ENCODE data around the gene CUL7. TPM values are rescaled to one million over a fixed set of nuclear protein-coding genes. Genes with fewer than 3 reads are reported as not detected.

Gene CUL7
- total RNA-seq, 1 experiment from 2014 or later: 34.1 TPM

DNA sequence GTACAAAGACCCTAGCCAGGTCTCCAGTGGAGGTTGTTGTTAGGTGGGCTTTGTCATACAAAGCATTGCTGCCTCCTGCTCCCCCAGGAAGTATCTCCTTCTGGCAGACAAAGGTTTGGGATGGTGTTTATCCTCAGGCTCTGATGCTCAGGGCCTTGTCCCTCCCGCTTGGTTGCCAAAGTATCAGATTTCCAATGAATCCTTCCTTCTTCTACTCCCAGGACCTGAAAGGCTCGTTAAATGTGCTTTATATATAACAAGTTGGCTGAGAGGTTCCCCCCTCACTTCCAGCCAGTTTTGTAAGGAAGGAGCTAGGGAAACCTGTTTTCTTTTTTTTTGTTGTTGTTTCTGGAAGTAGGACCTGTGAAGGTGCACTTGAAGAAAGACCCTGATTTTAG is 36.9 kb upstream of the CUL7 start:
- ChIA-PET CTCF (no interaction called here), RAD21 (ENCODE audit: low non-redundant PET in 1 of 2, low total read pairs in 2 of 2, uncharacterized antibody in 2 of 2, unreplicated experiment in 2 of 2) (no interaction called here), POLR2A (interaction anchor here (2.5 kb wide), 1 partner anchor 14 kb away, joined by 8 read pairs; the partner anchor contains the start of gene PTK7)
- Histone ChIP-seq H3K4me1 (ENCODE audit: control insufficient read depth in 1 of 2, insufficient read depth in 2 of 2, low read length in 2 of 2) (peaks cover 27 to 75% of the 10 kb centered on the region in 2 experiments), H3K9me3 (ENCODE audit: control insufficient read depth in 1 of 2, insufficient read depth in 1 of 2, low read depth in 1 of 2, low read length in 2 of 2) (no peaks in the 10 kb centered on the region), H3K9ac (ENCODE audit: low read length) (no peak overlapping the region), H3K4me3 (replicated peaks in 1 of 2; ENCODE audit: low read depth in 1 of 2, low read length in 2 of 2) (no peak overlapping the region), H3K4me2 (ENCODE audit: low read length) (peak overlapping the region; percentile 13), H3K79me2 (ENCODE audit: insufficient read depth, low read length) (peaks cover 86% of the 10 kb centered on the region), H4K20me1 (ENCODE audit: insufficient read depth) (no peaks in the 10 kb centered on the region; the same call in 1 of the 2 replicates), H3K27me3 (ENCODE audit: insufficient read depth, low read length) (no peaks in the 10 kb centered on the region), H2AFZ (ENCODE audit: low read depth, low read length, poor library complexity, severe bottlenecking) (no peak overlapping the region), H3K36me3 (ENCODE audit: control insufficient read depth in 1 of 2, insufficient read depth in 2 of 2, low read length in 2 of 2) (no peaks in the 10 kb centered on the region), H3K27ac (ENCODE audit: low read depth, low read length) (peak overlapping the region; percentile 56), H3K9me2 (ENCODE audit: insufficient read depth) (no peaks in the 10 kb centered on the region)
- intact Hi-C loops (cut with micrococcal nuclease): no loop called here
- TF ChIP-seq ATF3 (IDR thresholded peaks at IDR 0.05): no peak
- no peak for TF ChIP-seq POLR2A (IDR thresholded peaks at IDR 0.05; ENCODE audit: borderline replicate concordance, extremely low read depth, insufficient read depth, insufficient read length)
- no peak for TF ChIP-seq ELF1 (IDR thresholded peaks at IDR 0.05; ENCODE audit: borderline replicate concordance, low read depth)
- no peak for TF ChIP-seq FOSL1 (IDR thresholded peaks at IDR 0.05; ENCODE audit: low read depth)
- no peak for TF ChIP-seq SRF (IDR thresholded peaks at IDR 0.05; ENCODE audit: low read depth)
- no peak for TF ChIP-seq SP1 (IDR thresholded peaks at IDR 0.05; ENCODE audit: low read depth)
- no peak for TF ChIP-seq YY1 (IDR thresholded peaks at IDR 0.05; ENCODE audit: extremely low read depth, insufficient replicate concordance, low read depth, low read length)
- no peak for TF ChIP-seq TCF7L2 (IDR thresholded peaks at IDR 0.05; ENCODE audit: borderline replicate concordance, extremely low read depth, insufficient read depth, insufficient read length)
- TF ChIP-seq, protein P1, sequence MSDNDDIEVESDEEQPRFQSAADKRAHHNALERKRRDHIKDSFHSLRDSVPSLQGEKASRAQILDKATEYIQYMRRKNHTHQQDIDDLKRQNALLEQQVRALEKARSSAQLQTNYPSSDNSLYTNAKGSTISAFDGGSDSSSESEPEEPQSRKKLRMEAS (IDR thresholded peaks at IDR 0.05): no peak
- TF ChIP-seq POLR2AphosphoS5 (IDR thresholded peaks at IDR 0.05; ENCODE audit: low read depth, low read length): no peak
- TF ChIP-seq CEBPB (IDR thresholded peaks at IDR 0.05; ENCODE audit: low read depth): no peak
- TF ChIP-seq, protein P2, sequence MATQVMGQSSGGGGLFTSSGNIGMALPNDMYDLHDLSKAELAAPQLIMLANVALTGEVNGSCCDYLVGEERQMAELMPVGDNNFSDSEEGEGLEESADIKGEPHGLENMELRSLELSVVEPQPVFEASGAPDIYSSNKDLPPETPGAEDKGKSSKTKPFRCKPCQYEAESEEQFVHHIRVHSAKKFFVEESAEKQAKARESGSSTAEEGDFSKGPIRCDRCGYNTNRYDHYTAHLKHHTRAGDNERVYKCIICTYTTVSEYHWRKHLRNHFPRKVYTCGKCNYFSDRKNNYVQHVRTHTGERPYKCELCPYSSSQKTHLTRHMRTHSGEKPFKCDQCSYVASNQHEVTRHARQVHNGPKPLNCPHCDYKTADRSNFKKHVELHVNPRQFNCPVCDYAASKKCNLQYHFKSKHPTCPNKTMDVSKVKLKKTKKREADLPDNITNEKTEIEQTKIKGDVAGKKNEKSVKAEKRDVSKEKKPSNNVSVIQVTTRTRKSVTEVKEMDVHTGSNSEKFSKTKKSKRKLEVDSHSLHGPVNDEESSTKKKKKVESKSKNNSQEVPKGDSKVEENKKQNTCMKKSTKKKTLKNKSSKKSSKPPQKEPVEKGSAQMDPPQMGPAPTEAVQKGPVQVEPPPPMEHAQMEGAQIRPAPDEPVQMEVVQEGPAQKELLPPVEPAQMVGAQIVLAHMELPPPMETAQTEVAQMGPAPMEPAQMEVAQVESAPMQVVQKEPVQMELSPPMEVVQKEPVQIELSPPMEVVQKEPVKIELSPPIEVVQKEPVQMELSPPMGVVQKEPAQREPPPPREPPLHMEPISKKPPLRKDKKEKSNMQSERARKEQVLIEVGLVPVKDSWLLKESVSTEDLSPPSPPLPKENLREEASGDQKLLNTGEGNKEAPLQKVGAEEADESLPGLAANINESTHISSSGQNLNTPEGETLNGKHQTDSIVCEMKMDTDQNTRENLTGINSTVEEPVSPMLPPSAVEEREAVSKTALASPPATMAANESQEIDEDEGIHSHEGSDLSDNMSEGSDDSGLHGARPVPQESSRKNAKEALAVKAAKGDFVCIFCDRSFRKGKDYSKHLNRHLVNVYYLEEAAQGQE (IDR thresholded peaks at IDR 0.05; ENCODE audit: low read depth): no peak
- TF ChIP-seq RAD21 (IDR thresholded peaks at IDR 0.05; ENCODE audit: low read depth): no peak
- TF ChIP-seq EZH2 (IDR thresholded peaks at IDR 0.05): no peak
- no peak for TF ChIP-seq EGR1 (IDR thresholded peaks at IDR 0.05; ENCODE audit: low read depth)
- TF ChIP-seq EZH2phosphoT487 (IDR thresholded peaks at IDR 0.05; ENCODE audit: borderline replicate concordance): no peak
- no peak for TF ChIP-seq SIN3A (IDR thresholded peaks at IDR 0.05; ENCODE audit: low read depth)
- TF ChIP-seq JUND (IDR thresholded peaks at IDR 0.05): no peak
- no peak for TF ChIP-seq ZFX (IDR thresholded peaks at IDR 0.05)
- BruUV-seq (replicated peaks): no TSS peak
- no peak for DNase-seq (ENCODE audit: low read depth, low spot score)
- ATAC-seq: no peak; the same call in 1 of the 2 replicates

Measured in HCT116 (cell line).